Measurements from ENCODE around the gene COPZ1. TPM values are rescaled to one million over a fixed set of nuclear protein-coding genes. Genes with fewer than 3 reads are reported as not detected.

COPZ1 gene
- total and polyA plus RNA-seq, 9 of the 15 experiments (the other 6 are each of a cell fraction or from before 2014, with no cell fraction given): 137 to 487 (median 233) TPM

- 0 out of 2 replicates have a peak, but pooled peaks have one; percentile 17 for TF ChIP-seq ZSCAN29 (IDR thresholded peaks at IDR 0.05)
- TF ChIP-seq, protein P1, sequence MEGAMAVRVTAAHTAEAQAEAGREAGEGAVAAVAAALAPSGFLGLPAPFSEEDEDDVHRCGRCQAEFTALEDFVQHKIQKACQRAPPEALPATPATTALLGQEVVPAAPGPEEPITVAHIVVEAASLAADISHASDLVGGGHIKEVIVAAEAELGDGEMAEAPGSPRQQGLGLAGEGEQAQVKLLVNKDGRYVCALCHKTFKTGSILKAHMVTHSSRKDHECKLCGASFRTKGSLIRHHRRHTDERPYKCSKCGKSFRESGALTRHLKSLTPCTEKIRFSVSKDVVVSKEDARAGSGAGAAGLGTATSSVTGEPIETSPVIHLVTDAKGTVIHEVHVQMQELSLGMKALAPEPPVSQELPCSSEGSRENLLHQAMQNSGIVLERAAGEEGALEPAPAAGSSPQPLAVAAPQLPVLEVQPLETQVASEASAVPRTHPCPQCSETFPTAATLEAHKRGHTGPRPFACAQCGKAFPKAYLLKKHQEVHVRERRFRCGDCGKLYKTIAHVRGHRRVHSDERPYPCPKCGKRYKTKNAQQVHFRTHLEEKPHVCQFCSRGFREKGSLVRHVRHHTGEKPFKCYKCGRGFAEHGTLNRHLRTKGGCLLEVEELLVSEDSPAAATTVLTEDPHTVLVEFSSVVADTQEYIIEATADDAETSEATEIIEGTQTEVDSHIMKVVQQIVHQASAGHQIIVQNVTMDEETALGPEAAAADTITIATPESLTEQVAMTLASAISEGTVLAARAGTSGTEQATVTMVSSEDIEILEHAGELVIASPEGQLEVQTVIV (CRISPR knock-in tag; IDR thresholded peaks at IDR 0.05; ENCODE audit: borderline replicate concordance): no peak
- TF ChIP-seq AFF4 (CRISPR knock-in tag; IDR thresholded peaks at IDR 0.05): peak; percentile 77; the same call in 1 of the 2 replicates
- no peak for TF ChIP-seq ZNF57 (CRISPR knock-in tag; IDR thresholded peaks at IDR 0.05)
- no peak for TF ChIP-seq GATAD2B (IDR thresholded peaks at IDR 0.05; ENCODE audit: borderline replicate concordance)
- TF ChIP-seq MAX (CRISPR knock-in tag; IDR thresholded peaks at IDR 0.05): no peak
- TF ChIP-seq ZC3H8 (IDR thresholded peaks at IDR 0.05): 0 out of 2 replicates have a peak, but pooled peaks have one; percentile 12
- no peak for TF ChIP-seq RERE (CRISPR knock-in tag; IDR thresholded peaks at IDR 0.05; ENCODE audit: borderline replicate concordance)
- peak in 1 of 3 experiments; percentile 73 for TF ChIP-seq YY1 (IDR thresholded peaks at IDR 0.05; ENCODE audit: borderline replicate concordance in 1 of 3, control insufficient read depth in 1 of 3, extremely low read depth in 1 of 3, insufficient read depth in 3 of 3, insufficient read length in 1 of 3, insufficient replicate concordance in 2 of 3, low read depth in 1 of 3, low read length in 2 of 3)
- TF ChIP-seq, protein P2, sequence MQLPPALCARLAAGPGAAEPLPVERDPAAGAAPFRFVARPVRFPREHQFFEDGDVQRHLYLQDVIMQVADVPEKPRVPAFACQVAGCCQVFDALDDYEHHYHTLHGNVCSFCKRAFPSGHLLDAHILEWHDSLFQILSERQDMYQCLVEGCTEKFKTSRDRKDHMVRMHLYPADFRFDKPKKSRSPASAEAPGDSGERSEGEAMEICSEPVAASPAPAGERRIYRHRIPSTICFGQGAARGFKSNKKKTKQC (CRISPR knock-in tag; IDR thresholded peaks at IDR 0.05): no peak
- TF ChIP-seq CBX1 (IDR thresholded peaks at IDR 0.05; ENCODE audit: low read depth): peak; percentile 12; the same call in 1 of the 2 replicates
- TF ChIP-seq SIRT6 (IDR thresholded peaks at IDR 0.05; ENCODE audit: low read depth, low read length): no peak
- no peak for TF ChIP-seq CBX2 (IDR thresholded peaks at IDR 0.05; ENCODE audit: insufficient read depth, low read length, poor library complexity, severe bottlenecking)
- 0 out of 2 replicates have a peak, but pooled peaks have one; percentile 43 for TF ChIP-seq NFXL1 (CRISPR knock-in tag; IDR thresholded peaks at IDR 0.05)
Observed at GRCh38 chr12:54279227-54279631, 45.7 kb upstream of the COPZ1 start (continued).
